SH-SY5Y (cell line): ENCODE data around the gene PRPH.

Experiments used
- GATA2 ChIP-seq: IDR thresholded peaks from 2 replicates; pipeline ENCODE4 v1.6.1; 2011; ENCODE audit warnings: mild to moderate bottlenecking, low read depth, low read length
- GATA3 ChIP-seq: IDR thresholded peaks from 2 replicates; pipeline ENCODE4 v1.6.1; 2011; ENCODE audit warnings: low read depth, mild to moderate bottlenecking, low read length, moderate library complexity

DNA sequence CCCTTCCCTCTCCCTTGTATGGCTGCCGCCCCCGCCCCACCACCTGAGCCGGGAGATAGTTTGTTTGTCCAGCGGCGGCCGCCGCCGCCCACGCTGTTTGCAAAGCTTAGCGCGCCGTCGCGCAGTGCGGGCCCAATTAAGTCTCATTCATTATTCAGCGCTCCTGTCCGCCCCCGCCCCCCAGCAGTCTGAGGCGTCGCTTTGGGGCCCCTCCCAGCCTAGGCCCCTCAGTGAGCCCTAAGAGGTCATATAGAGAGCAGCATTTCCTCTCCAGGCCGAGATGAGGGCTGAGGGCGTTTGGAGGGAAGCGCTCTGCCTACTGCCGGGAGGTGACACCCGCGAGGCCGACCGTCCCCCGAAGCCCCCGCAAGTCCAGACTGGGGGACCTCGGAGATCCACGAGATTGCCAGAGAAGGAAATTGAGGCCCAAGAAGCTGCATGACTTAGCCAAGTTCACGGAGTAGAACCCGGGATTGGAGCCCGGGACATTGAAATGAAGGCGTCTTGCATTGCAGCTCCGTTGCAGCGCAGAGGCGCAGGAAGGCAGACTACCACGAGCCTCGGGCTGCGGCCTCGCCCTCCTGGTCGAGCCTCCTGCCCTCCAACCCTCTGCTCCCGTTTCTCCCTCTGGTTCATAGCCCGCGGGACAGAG is 51.8 kb downstream of the PRPH start, which contains the start of gene DNAJC22:
- TF ChIP-seq GATA3, result no peak
- TF ChIP-seq GATA2, result no peak
